Hepatocyte (in vitro differentiated cells): ENCODE measurements around the gene RIC1.

Experiments
- EZH2 ChIP-seq: fragments of 200-600 bp; sonication (generic); IDR thresholded peaks from 2 replicates; pipeline ENCODE4 v1.6.1; 2016; ENCODE audit warnings: antibody characterized with exemption, mild to moderate bottlenecking, borderline replicate concordance
- EZH2phosphoT487 ChIP-seq: fragments of 200-600 bp; sonication (generic); IDR thresholded peaks from one replicate; pipeline ENCODE4 v1.6.1; 2018; ENCODE audit warnings: antibody characterized with exemption, mild to moderate bottlenecking, low read depth, moderate library complexity; ENCODE audit not compliant: unreplicated experiment, severe bottlenecking

GRCh38 chr9:5743109-5743508 is 114.2 kb downstream of the RIC1 start:
- TF ChIP-seq EZH2: no peak
- no peak for TF ChIP-seq EZH2phosphoT487
